Central memory CD8-positive, alpha-beta T cell (primary cell): Measurements from ENCODE around the gene NR2F6.
A peak's percentile ranks its signal among the peaks of the same experiment; 100 is the strongest.
"Not testable (repeated sequence)": the region's sequence is repeated elsewhere in the genome, so short reads cannot be mapped to it uniquely, and the experiment has no call there.

Experiments used
- ATAC-seq: fragments of 150-1000 bp; cut with Tn5 transposase; replicated peaks from 2 replicates; pipeline ENCODE4 v1.10.0; 2022; ENCODE audit warnings: mild to moderate bottlenecking, moderate FRiP score, moderate number of reproducible peaks; ENCODE audit not compliant: poor library complexity, severe bottlenecking; ENCODE audit errors: extremely low read depth
- DNase-seq, 2 donors: peaks; one replicate each; pipeline ENCODE4 v3.0.0; 2021; ENCODE audit warnings: low spot score in 2 of 2
- H3K27ac Mint-ChIP-seq: one replicate; pipeline ENCODE4 v1.8.0; 2022; ENCODE audit warnings: low read depth, mild to moderate bottlenecking, moderate library complexity, mixed read lengths
- H3K27me3 Mint-ChIP-seq: one replicate; pipeline ENCODE4 v1.8.0; 2022; ENCODE audit warnings: mixed read lengths
- H3K36me3 Mint-ChIP-seq: one replicate; pipeline ENCODE4 v1.8.0; 2022; ENCODE audit warnings: mild to moderate bottlenecking, moderate library complexity, mixed read lengths; ENCODE audit not compliant: insufficient read depth
- H3K4me1 Mint-ChIP-seq: one replicate; pipeline ENCODE4 v1.8.0; 2022; ENCODE audit warnings: mixed read lengths
- H3K4me3 Mint-ChIP-seq: one replicate; pipeline ENCODE4 v1.8.0; 2022; ENCODE audit warnings: mild to moderate bottlenecking, moderate library complexity, mixed read lengths
- H3K9me3 Mint-ChIP-seq: one replicate; pipeline ENCODE4 v1.8.0; 2022; ENCODE audit warnings: mixed read lengths

NR2F6 gene

GRCh38 chr19:17279436-17279835 lies 33.7 kb upstream of the NR2F6 start:
- no peak overlapping the region for H3K27ac Mint-ChIP-seq
- DNase-seq (no peak), ATAC-seq (no peak)
- H3K27me3 Mint-ChIP-seq = no peaks in the 10 kb centered on the region
- H3K4me1 Mint-ChIP-seq = peaks cover 13% of the 10 kb centered on the region
- H3K4me3 Mint-ChIP-seq = no peak overlapping the region
- H3K9me3 Mint-ChIP-seq = no peaks in the 10 kb centered on the region
- peaks cover 21% of the 10 kb centered on the region for H3K36me3 Mint-ChIP-seq

GRCh38 chr19:17275441-17276175 lies 29.9 kb upstream of the NR2F6 start:
- H3K4me1 Mint-ChIP-seq = no peaks in the 10 kb centered on the region
- H3K27ac Mint-ChIP-seq = no peak overlapping the region
- no peak for DNase-seq
- no peak for ATAC-seq
- H3K9me3 Mint-ChIP-seq = no peaks in the 10 kb centered on the region
- H3K27me3 Mint-ChIP-seq = no peaks in the 10 kb centered on the region
- H3K36me3 Mint-ChIP-seq = peaks cover 44% of the 10 kb centered on the region
- no peak overlapping the region for H3K4me3 Mint-ChIP-seq

- H3K9me3 Mint-ChIP-seq, DNase-seq, H3K4me1 Mint-ChIP-seq, ATAC-seq, H3K27me3 Mint-ChIP-seq, H3K4me3 Mint-ChIP-seq, H3K27ac Mint-ChIP-seq: not testable (repeated sequence)
- peaks cover 49% of the 10 kb centered on the region for H3K36me3 Mint-ChIP-seq
Measured at GRCh38 chr19:17274892-17275291, 29.2 kb upstream of the NR2F6 start.

GRCh38 chr19:17268754-17269153 lies 23.0 kb upstream of the NR2F6 start:
- ATAC-seq (no peak), DNase-seq (no peak)
- peaks cover 13% of the 10 kb centered on the region for H3K4me1 Mint-ChIP-seq
- H3K27ac Mint-ChIP-seq = no peak overlapping the region
- peaks cover 45% of the 10 kb centered on the region for H3K36me3 Mint-ChIP-seq
- H3K27me3 Mint-ChIP-seq = no peaks in the 10 kb centered on the region
- no peaks in the 10 kb centered on the region for H3K9me3 Mint-ChIP-seq
- H3K4me3 Mint-ChIP-seq = peak overlapping the region; percentile 72

- Mint-ChIP-seq H3K27me3 (no peaks in the 10 kb centered on the region), H3K4me1 (peaks cover 13% of the 10 kb centered on the region), H3K9me3 (no peaks in the 10 kb centered on the region), H3K36me3 (peaks cover 36% of the 10 kb centered on the region), H3K27ac (peak within 1 kb of the TSS; percentile 61), H3K4me3 (peak within 1 kb of the TSS; percentile 72)
- ATAC-seq = peak; percentile 95
- peak; percentile 78 to 94 for DNase-seq
Measured at GRCh38 chr19:17266975-17267788, 21.5 kb upstream of the NR2F6 start, which contains the start of gene BABAM1. TSS of gene BABAM1 (plus strand) at chr19:17267443. CDS start at chr19:17268807, 1,364 bp downstream.

GRCh38 chr19:17266589-17266974 lies 20.9 kb upstream of the NR2F6 start:
- DNase-seq (no peak), ATAC-seq (peak; percentile 0)
- H3K36me3 Mint-ChIP-seq = peaks cover 30% of the 10 kb centered on the region
- no peaks in the 10 kb centered on the region for H3K9me3 Mint-ChIP-seq
- peak overlapping the region; percentile 72 for H3K4me3 Mint-ChIP-seq
- H3K4me1 Mint-ChIP-seq = peaks cover 13% of the 10 kb centered on the region
- H3K27me3 Mint-ChIP-seq = no peaks in the 10 kb centered on the region
- H3K27ac Mint-ChIP-seq = peak overlapping the region; percentile 61

- ATAC-seq (no peak), DNase-seq (no peak)
- H3K27ac Mint-ChIP-seq = no peak overlapping the region
- no peaks in the 10 kb centered on the region for H3K27me3 Mint-ChIP-seq
- H3K4me1 Mint-ChIP-seq = peaks cover 14% of the 10 kb centered on the region
- peaks cover 25% of the 10 kb centered on the region for H3K36me3 Mint-ChIP-seq
- no peaks in the 10 kb centered on the region for H3K9me3 Mint-ChIP-seq
- no peak overlapping the region for H3K4me3 Mint-ChIP-seq
Measured at GRCh38 chr19:17266026-17266425, 20.3 kb upstream of the NR2F6 start.

- H3K4me1 Mint-ChIP-seq = peaks cover 20% of the 10 kb centered on the region
- H3K4me3 Mint-ChIP-seq = no peak within 1 kb of the TSS
Measured at GRCh38 chr19:17264641-17264979, 18.9 kb upstream of the NR2F6 start, which contains the start of gene USHBP1. TSS of gene USHBP1 (minus strand) at chr19:17264745. CDS start at chr19:17264299, 446 bp downstream.

GRCh38 chr19:17263712-17264640 lies 18.3 kb upstream of the NR2F6 start:
- DNase-seq (no peak), ATAC-seq (no peak)
- Mint-ChIP-seq H3K4me1 (peaks cover 20% of the 10 kb centered on the region), H3K36me3 (peaks cover 12% of the 10 kb centered on the region), H3K9me3 (no peaks in the 10 kb centered on the region), H3K4me3 (no peak overlapping the region), H3K27me3 (no peaks in the 10 kb centered on the region), H3K27ac (no peak overlapping the region)

More at GRCh38 chr19:17264641-17264979, 18.9 kb upstream of the NR2F6 start, which contains the start of gene USHBP1:
- H3K27ac Mint-ChIP-seq = no peak within 1 kb of the TSS
- H3K9me3 Mint-ChIP-seq = no peaks in the 10 kb centered on the region
- ATAC-seq (no peak), DNase-seq (no peak)
- H3K27me3 Mint-ChIP-seq = no peaks in the 10 kb centered on the region
- peaks cover 16% of the 10 kb centered on the region for H3K36me3 Mint-ChIP-seq

GRCh38 chr19:17262557-17262956 lies 16.8 kb upstream of the NR2F6 start:
- Mint-ChIP-seq H3K4me3 (no peak overlapping the region), H3K9me3 (no peaks in the 10 kb centered on the region), H3K4me1 (peaks cover 13% of the 10 kb centered on the region), H3K36me3 (peaks cover 7% of the 10 kb centered on the region), H3K27ac (no peak overlapping the region), H3K27me3 (no peaks in the 10 kb centered on the region)
- DNase-seq (no peak), ATAC-seq (no peak)

- ATAC-seq (peak; percentile 100), DNase-seq (peak; percentile 83 to 88)
- Mint-ChIP-seq H3K27ac (no peak overlapping the region), H3K27me3 (no peaks in the 10 kb centered on the region), H3K4me1 (peaks cover 6% of the 10 kb centered on the region), H3K9me3 (no peaks in the 10 kb centered on the region), H3K4me3 (no peak overlapping the region), H3K36me3 (no peaks in the 10 kb centered on the region)
Measured at GRCh38 chr19:17260842-17261325, 15.2 kb upstream of the NR2F6 start.

- ATAC-seq = no peak
- H3K27me3 Mint-ChIP-seq = no peaks in the 10 kb centered on the region
- DNase-seq = no peak
Measured at GRCh38 chr19:17259934-17260333, 14.2 kb upstream of the NR2F6 start.

More at GRCh38 chr19:17259934-17260333, 14.2 kb upstream of the NR2F6 start:
- Mint-ChIP-seq H3K27ac (no peak overlapping the region), H3K4me1 (peaks cover 6% of the 10 kb centered on the region), H3K4me3 (no peak overlapping the region), H3K9me3 (no peaks in the 10 kb centered on the region), H3K36me3 (no peaks in the 10 kb centered on the region)
